SIG-M5 treated with dmso at 0.1 percent for 504 hours (cell line): Measurements from ENCODE around the gene KMT2C.
"Not testable (repeated sequence)": the region's sequence is repeated elsewhere in the genome, so short reads cannot be mapped to it uniquely, and the experiment has no call there.

Source experiments
- DNase-seq: peaks from one replicate; lab custom pipeline; 2025; ENCODE audit not compliant: unreplicated experiment; lab: John Stamatoyannopoulos, UW

The KMT2C gene

DNA sequence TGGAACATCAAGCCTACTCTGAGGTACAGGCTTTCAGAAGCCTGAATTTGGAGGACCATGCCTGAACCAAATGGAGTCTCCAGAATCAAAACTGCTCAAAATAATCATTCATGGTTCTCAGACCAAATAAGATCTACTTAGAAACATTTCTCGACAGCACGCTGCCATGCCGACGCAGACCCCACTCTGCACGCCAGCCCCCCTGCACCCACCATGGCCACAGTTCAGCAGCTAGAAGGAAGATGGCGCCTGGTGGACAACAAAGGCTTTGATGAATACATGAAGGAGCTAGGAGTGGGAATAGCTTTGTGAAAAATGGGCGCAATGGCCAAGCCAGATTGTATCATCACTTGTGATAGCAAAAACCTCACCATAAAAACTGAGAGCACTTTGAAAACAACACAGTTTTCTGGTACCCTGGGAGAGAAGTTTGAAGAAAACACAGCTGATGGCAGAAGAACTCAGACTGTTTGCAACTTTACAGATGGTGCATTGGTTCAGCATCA lies 6.6 kb upstream of the KMT2C start:
- no peak for DNase-seq

DNA sequence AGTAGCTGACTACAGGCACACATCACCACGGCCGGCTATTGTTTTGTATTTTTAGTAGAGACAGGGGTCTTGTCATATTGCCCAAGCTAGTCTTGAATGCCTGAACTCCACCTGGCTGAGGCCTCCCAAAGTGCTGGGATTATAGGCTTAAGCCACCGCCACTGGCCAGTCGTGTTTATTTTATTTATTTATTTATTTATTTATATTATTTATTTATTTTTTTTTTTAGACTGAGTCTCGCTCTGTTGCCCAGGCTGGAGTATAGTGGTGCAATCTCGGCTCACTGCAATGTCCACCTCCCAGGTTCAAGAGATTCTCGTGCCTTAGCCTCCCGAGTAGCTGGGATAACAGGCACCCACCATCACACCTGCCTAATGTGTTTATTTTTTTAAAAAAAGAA lies 6.0 kb upstream of the KMT2C start:
- not testable (repeated sequence) for DNase-seq

DNA sequence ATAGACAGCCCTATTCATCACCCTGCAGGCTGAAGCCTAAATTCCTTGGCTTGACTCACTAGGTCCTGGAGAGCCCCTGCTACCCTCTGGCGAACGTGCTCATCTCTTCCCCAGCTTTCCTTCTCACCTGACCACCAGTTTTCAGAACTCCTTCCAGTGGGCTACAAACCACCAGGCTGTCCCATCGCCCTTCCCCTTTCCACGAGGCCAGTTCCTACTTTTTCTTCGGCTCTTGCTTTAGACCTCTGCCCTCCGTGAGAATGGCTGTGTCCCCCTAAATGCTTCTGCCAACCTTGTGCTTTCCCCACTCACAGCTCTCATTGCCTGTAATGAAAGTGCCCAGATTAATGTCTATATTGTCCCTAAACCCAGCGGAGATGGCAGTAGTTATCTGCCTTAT lies 5.4 kb upstream of the KMT2C start:
- not testable (repeated sequence) for DNase-seq

DNA sequence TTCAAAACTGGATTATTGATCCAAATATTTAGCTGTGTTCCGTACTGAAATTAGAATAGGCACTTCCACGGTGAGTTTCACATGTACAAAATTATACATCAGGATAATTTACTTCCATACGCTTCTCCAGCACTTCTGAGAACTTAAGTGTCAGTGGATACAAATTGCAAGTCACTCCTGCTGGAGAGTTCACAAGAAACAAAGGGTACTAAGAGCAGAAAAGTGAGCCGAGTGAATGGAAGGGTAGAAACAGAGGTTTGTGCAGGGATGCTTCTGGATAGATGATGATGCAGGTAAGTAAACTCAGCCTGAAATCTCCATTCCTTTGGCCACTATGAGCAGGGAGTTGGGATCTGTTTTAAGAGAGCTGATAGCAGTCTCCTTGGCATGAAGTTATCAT lies 2.2 kb upstream of the KMT2C start:
- DNase-seq, result not testable (repeated sequence)

DNA sequence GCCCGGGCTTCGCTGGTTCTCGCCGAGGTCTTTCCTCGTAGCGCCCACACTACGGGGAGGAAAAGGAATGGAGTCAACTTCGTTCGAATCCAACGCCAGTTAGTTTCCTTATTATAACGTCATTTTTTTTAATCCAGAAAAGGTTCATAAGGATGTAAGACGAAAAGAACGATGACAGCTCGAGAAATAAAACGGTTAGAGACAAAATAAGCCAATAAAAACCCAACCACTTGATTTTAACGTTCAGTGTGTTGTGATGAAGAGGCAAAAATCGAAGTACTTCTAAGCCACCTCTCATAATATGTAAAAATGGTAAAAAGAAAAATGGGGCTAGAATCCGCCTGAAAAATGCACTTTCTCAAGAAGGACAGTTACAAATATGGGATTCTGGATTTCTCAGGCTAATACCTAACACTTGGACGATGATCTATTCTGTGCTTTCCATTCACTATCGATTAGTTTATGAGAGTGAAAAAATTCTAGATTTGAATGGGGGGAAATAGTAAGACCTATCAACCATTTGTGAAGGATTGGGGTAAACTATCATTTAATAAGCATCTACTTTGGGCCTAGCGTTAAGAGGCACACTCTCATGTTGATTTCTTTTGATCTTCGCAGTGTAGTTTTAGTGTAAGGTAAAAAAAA lies 1.2 kb upstream of the KMT2C start:
- DNase-seq, result not testable (repeated sequence)

DNA sequence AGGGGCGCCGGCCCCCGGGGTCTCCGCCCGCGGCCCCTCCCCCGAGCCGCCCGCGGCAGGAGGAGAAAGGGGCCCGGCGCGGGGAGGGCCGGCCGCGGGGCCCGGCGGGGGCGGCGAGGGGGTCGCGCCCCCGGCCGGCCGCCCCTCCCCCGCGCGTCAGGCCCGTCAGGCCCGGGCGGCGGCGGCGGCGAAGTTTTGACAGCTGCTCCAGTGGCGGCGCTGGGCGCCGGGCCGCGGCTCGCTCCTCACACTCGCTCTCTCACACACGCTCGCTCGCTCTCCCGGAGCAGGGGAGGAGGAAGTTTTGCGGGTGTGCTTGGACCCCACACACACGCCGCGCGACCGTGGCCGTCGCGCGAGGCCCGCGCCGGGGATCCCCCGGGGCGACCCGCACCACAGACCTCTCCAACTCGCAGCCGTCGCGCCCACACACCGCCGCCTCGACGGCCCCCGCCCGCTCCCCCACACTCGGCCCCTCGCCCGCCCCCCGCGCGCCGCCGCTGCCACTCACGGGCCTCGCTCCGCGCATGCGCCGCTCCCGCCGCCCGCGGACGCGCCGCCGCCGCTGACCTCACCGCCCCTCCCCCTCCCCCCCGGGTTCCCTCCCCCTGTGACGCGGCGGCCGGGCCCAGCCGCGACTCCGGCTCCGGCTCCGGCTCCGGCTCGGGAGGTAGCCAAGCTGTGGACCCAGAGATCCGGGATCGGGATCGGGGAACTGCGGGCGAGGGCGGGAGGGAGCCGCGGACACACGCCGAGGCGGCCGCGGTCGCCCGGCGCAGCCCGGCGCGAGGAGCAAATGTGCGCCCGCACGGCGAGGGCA lies 518 bp upstream of the KMT2C start:
- peak; percentile 64 for DNase-seq

DNA sequence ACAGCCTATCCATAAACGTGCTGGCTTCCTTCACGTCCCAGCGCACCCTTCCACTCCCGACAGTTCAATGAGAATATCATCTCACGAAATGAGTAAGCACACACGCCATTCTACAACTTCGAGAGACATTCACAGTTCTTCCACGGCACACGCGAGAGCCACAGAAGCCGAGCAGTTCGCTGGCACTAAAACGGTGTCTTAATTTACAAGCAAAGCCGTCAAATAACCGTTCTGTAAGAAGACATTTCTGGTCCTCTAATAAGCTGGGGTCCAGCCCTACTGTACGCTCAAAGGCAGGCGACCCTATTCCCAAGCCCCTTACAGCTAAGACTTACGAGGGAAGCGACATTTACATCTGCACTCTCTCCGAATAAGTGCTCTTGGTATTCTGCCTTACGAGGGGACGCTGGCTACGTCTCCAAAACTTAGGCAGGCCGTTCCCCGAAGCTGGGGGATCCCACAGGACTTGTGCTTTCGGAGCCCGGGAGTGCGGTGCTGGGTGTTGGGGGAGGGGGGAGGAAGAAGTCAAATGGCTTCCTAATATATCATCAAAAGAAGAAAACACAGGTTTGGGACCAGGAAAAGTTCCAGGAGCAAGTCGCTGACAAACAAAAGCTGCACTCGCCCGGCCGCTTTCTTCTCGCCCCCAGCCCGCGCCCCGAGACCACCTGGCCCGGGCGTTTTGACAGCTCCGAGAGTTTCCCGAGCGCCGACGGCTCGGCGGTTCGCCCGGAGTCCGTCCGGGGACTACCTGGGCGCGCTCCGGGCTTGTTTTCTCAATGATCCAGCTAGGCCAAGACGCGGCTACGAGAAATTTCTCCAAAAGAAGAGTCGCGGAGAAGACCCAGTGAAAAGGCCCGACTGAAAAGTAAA lies 1.1 kb downstream of the KMT2C start:
- not testable (repeated sequence) for DNase-seq

DNA sequence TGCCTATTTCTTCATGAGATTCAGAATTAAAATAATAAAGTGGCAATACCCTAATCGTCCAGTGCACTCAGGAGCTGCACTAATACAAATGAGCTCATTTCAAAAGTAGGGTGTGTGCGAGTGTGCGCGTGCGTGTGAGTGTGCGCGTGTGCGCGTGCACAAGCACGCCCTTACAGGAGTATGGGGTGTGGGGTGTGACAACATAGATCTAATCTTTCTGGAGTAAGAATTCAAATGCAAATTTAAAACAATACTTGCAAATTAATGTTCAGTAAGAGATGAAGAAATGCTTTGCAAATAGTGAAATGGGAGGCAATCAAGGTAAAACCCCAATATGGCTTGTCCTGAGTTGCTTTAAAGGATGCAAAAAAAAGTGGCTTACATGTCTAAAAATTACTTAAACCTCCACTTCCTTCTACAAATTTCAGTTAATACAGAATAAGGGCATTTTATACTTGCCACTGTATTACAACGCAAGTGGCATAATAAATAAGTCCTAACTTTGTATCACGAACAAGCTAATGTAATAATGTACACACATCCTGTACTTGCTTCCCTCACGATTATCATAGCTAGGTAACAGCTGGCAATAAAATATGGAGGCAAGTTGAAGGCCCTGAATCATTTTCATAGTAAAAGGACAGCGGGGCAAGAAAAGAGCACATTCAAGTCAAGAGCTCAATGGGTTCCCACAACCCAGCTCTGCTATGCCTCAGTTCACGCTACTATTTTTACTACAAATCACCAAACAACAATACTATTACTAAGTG lies 1.9 kb downstream of the KMT2C start:
- not testable (repeated sequence) for DNase-seq

DNA sequence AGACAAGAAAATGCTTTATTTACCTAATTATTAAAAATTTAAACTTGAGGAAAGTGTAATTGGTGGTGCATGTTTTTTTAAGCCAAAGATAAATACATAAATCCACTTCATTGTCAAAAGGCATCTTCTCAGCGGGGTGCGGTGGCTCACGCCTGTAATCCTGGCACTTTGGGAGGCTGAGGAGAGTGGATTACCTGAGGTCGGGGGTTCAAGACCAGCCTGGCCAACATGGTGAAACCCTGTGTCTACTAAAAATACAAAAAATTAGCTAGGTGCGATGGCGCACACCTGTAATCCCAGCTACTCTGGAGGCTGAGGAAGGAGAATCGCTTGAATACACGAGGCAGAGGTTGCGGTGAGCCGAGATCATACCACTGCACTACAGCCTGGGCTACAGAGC lies 3.1 kb downstream of the KMT2C start:
- DNase-seq, result not testable (repeated sequence)

DNA sequence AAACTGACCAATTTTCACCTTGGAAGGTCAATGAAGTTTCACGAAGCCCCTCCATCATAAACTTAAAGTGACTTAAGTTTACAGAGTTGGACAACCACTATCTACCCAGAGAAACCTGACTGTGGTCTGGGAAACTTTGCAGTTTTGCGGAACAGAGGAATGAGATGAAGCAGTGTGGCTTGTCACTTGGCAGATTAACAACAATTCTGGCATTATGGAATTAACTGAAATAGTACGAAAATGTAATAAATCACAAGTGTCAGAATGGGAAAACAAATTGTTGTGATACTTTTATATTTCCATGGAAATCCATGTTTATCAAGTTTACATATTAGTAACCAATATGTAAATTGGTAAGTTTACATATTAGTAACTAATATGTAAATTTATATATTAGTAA lies 4.9 kb downstream of the KMT2C start:
- no peak for DNase-seq

DNA sequence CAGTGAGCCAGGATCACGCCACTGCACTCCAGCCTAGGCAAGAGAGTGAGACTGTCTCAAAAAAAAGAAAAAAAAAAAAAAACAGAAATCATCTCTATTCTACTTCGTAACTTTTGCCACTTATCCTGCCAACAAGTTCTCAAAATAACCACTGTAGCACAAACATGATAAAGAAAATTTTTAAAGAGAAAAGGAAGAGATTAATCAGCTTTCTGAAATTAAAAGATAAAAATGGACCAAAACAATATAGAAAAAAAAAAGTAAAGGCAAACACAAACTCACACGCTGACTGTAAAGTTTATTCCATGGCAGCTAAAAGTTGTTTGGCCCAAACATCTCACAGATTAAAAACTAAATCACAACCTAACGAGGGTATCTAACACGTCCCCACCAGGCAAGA lies 5.7 kb downstream of the KMT2C start:
- DNase-seq, result not testable (repeated sequence)

DNA sequence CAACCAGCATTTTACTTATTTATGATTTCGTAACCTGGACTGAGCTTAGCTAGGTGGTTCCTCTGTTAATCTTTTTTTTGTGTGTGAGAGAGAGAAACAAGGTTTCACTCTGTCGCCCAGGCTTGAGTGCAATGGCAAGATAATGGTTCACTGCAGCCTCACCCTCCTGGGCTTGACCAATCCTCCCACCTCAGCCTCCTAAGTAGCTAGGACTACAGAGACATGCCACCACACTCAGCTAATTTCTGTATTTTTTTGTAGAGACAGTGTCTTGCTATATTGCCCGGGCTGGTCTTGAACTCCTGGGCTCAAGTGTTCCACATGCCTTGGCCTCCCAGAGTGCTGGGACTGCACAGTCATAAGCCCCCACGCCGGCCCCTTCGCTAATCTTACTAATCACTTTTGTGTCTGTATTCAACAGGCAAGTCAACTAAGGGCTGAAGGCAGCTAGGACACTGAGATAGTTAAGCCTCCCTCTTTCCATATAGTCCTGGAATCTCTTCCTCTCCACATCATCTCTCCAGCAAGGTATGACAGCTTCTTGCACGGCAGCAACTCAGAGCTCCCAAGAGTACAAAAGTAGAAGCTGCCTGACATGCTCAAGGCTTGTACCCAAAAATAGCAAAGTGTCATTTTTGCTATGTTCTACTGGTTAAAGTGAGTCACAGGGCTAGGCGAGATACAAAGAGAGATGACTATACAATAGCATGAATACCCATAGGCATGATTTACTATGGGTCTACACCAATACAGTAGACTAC lies 11.3 kb downstream of the KMT2C start:
- DNase-seq, result no peak

DNA sequence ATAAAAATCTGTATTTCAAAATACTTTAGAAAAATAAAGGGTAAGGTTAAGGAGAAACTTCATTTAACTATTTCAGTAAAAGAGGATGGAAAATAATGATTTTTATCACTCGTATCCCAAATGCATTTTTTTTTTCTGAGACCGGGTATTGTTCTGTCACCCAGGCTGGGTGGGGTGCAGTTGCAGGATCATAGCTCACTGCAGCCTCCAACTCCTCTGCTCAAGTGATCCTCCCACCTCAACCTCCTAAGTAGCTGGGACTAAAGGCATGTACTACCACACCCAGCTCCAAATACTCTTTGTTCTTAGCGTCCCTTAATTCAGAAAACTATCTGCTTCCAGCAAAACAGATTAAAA lies 11.8 kb downstream of the KMT2C start:
- DNase-seq, result no peak

DNA sequence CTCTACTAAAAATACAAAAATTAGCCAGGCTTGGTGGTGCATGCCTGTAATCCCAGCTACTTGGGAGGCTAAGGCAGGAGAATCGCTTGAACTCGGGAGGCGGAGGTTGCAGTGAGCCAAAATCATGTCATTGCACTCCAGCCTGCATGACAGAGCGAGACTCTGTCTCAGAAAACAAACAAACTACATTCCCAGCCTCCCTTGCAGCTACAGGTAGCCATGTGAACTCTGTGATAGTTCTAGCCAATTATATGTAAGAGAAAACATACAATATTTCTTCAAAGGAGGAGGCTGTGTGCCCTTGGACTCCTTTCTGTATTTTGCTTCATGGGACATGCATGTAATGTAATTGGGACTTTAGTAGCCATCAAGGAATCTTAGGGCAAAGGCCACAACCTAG lies 12.6 kb downstream of the KMT2C start:
- not testable (repeated sequence) for DNase-seq

DNA sequence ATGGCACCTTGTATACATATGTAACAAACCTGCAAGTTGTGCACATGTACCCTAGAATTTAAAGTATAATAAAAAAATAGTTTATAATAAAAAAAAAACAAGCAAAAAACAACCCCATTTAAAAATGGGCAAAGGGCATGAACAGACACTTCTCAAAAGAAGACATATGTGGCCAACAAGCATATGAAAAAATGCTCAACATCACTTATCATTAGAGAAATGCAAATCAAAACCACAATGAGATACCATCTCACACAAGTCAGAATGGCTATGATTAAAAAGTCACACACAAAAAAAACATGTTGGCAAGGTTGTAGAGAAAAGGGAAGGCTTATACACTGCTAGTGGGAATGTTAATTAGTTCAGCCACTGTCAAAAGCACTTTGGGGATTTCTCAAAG lies 14.9 kb downstream of the KMT2C start:
- DNase-seq, result not testable (repeated sequence)

DNA sequence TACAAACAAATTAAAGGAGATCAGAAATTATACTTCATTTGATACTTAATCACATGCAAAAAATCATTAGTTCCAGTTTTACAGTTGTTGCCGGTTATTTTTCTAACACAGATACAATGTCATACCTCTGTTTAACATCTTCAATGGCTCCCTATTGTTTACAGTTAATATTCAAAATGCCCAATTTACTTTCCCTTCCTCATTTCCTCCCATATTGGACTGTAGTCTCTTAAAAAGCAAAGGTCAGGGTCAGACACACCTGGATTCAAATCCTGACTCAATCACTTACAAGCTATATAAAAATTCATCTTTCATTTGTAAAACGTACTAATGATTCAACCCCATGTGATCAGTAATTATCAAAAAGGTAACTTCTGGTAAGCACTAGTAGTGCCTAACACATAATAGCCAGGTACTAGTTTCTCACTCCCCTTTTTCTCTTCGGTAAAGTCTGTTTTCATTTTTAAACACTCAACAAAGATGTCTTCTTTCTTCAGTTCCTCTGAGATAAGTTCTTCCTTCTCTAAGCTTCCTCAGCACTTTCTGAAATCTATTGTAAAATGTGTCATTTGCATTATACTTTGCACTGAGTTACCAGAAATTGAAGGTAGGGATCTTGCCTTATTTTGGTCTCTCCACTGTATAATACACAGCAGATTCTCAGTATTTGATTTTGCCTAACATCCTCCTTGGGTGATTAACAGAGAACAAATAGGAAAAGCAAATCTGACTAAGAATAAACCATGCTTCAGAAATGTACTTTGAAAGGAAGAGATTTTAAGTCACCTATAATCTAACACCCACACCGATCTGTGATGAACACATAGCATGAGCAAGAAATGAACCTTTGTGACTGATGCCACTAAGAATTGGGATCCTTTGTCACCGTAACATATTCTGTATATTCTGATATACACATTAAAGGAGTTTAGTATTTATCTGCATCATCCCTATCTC lies 16.1 kb downstream of the KMT2C start:
- no peak for DNase-seq

DNA sequence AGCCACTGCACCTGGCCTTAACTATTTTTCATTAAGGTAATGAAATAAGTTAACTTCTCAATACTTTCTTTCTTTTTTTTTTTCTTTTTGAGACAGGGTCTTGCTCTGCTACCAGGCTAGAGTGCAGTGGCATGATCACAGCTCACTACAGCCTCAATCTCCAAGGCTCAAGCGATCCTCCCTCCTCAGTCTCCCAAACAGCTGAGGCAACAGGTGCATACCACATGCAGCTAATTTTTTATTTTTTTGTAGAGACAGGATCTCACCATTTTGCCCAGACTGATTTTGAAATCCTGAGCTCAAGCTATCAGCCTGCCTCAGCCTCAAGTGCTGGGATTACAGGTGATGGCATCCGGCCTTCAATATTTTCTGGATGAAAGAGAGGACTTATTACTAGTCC lies 21.0 kb downstream of the KMT2C start:
- DNase-seq, result no peak

DNA sequence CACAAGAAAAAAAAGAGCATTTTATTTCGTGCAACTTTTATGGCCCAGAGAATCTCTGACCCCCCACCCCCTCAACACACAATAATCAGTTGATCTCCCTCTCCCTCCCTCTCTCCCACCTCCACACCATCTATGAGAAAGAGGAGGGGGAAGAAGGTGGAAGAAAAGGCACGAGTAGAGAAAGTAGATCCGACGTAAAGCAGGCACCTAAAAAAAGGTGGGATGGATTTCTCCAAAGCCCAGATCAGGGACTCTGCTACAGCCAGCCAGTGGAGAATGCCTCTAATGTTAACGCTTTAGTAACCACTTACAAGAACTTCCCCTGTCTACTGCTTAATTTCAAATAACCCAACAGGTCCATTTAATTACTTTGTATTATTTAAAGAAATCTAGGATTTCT lies 24.4 kb downstream of the KMT2C start:
- no peak for DNase-seq

DNA sequence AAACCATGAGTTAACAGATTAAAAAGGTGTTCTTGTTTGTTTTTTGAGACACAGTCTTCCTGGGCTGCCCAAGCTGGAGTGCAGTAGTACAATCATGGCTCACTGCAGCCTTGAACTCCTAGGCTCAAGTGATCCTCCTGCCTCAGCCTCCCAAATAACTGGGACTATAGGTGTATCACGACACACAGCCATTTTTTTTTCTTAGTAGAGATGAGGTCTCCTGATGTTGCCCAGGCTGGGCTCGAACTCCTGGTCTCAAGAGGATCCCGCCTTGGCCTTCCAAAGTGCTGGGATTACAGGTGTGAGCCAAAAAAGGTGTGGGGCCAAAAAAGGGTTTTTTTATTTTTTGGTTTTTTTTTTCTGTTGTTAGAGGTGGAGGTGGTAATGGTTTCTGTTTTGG lies 29.3 kb downstream of the KMT2C start:
- DNase-seq, result no peak
